ENCODE measurements around the gene SFXN1. TPM values are rescaled to one million over a fixed set of nuclear protein-coding genes. Genes with fewer than 3 reads are reported as not detected.
A peak's percentile ranks its signal among the peaks of the same experiment; 100 is the strongest.
"Not testable (repeated sequence)": the region's sequence is repeated elsewhere in the genome, so short reads cannot be mapped to it uniquely, and the experiment has no call there.

SFXN1 gene
- total RNA-seq, 2 donors from 2014 or later = 59.4 to 88.3 TPM

DNA sequence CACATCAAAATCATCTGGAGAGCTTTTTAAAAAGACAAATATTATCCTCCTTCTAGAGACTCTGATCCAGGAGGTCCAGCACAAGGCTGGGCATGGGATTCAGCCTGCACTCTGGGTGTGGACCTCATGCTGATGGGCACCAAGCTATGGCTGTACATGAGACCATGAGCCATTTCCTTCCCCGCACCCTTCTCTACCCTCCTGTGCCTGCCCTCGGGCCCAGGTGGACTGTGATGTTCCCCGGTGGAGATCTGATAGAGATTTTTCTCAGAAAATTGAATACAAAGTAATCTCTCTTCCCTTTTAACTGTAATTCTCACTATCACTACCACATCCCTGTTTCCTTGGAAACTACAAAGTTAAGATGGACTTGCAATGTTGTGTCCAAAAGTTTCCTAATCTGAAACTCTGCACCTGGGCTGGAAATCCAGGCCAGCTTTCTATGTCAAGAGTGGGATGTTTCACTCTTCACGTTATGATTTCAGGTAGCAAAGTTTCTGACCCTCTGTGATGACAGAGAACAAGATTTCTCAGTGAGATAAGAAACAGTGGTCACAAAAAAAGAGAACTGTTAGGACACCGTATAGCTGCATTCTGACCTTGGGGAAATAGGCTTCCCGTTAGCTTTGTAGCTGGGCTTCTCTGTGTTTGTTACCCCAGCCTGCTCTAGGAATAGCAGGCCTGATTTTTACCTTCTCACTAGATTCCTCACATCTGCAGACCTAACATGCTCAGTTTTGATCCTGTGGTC, 11.5 kb downstream of the SFXN1 start:
- DNase-seq = no peak
- no peak overlapping the region for H3K4me3 Mint-ChIP-seq
- peak overlapping the region; percentile 56 for H3K27ac Mint-ChIP-seq
- H3K36me3 Mint-ChIP-seq (ENCODE audit: low read depth) = peaks cover 18% of the 10 kb centered on the region
- peaks cover 55% of the 10 kb centered on the region for H3K4me1 Mint-ChIP-seq
- H3K9me3 ChIP-seq (ENCODE audit: control insufficient read depth, low read length, poor library complexity, severe bottlenecking) = no peaks in the 10 kb centered on the region
- H3K27me3 Mint-ChIP-seq = no peaks in the 10 kb centered on the region
- no peak for ATAC-seq

DNA sequence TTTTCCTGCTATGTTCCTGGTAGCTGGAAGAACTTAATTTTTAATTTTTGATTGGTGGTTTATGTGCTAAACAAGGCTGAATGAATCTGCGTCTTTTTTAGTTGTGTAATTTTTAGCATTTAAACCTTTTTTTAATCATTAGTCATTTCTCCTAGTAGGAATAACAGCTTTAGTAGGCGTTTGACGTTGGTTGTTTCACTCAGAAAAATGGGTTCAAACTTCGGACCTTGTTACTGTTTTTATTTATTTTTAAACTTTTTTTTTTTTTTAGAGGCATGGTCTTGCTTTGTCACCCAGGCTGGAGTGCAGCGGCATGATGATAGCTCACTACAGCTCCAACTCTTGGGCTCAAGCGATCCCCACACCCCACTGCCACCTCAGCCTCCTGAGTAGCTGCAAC, 12.9 kb downstream of the SFXN1 start:
- Mint-ChIP-seq H3K36me3 (ENCODE audit: low read depth) (peaks cover 18% of the 10 kb centered on the region), H3K4me1 (peaks cover 47% of the 10 kb centered on the region), H3K27me3 (no peaks in the 10 kb centered on the region)

DNA sequence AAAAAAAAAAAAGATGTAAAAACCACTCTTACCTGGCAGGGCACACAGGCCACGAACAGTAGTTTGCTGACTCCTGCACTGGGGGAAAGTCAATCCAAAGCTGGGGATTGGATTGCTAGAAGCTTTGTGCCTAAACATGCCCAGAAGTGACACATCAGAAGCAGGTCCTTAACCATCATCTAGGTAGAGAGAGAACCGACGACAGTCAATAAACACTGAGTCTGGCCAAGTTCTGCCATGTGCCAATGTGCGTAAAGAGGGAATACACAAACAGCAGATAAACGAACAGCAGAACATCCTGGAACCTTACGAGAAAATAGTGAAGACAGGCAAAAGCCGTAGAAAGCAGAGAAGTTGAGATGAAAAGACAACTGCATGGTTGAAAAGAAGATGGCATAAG, 14.9 kb downstream of the SFXN1 start:
- H3K36me3 Mint-ChIP-seq (ENCODE audit: low read depth) = peaks cover 11% of the 10 kb centered on the region
- no peaks in the 10 kb centered on the region for H3K9me3 ChIP-seq (ENCODE audit: control insufficient read depth, low read length, poor library complexity, severe bottlenecking)
- H3K27ac Mint-ChIP-seq = no peak overlapping the region
- ATAC-seq = no peak
- no peak overlapping the region for H3K4me3 Mint-ChIP-seq
- DNase-seq = no peak
- no peaks in the 10 kb centered on the region for H3K27me3 Mint-ChIP-seq
- peaks cover 33% of the 10 kb centered on the region for H3K4me1 Mint-ChIP-seq

More for the DNA sequence above, 12.9 kb downstream of the SFXN1 start:
- H3K4me3 Mint-ChIP-seq = no peak overlapping the region
- no peak overlapping the region for H3K27ac Mint-ChIP-seq
- no peaks in the 10 kb centered on the region for H3K9me3 ChIP-seq (ENCODE audit: control insufficient read depth, low read length, poor library complexity, severe bottlenecking)
- ATAC-seq = no peak
- no peak for DNase-seq

DNA sequence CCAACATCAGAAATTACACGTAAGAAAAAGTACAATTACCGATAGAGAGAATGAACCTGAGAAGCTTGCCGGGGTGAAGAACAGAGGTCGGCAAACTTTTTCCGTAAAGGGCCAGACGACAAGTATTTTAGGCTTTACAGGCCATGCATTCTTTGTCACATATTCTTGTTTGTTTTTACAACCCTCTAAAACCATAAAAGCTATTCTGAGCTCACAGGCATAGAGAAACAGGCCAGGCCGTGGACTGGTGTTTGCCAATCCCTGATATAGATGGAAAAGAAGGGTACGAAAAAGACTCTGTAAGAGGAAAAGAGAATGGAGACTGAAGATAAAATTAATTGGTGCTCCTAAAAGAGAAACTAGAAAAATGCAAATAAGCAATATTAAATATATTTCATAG, 15.4 kb downstream of the SFXN1 start:
- Mint-ChIP-seq H3K36me3 (ENCODE audit: low read depth) (peaks cover 10% of the 10 kb centered on the region), H3K4me3 (no peak overlapping the region), H3K4me1 (peaks cover 32% of the 10 kb centered on the region), H3K27me3 (no peaks in the 10 kb centered on the region), H3K27ac (peak overlapping the region; percentile 14)
- no peak for DNase-seq
- no peak for ATAC-seq
- H3K9me3 ChIP-seq (ENCODE audit: control insufficient read depth, low read length, poor library complexity, severe bottlenecking) = no peaks in the 10 kb centered on the region

DNA sequence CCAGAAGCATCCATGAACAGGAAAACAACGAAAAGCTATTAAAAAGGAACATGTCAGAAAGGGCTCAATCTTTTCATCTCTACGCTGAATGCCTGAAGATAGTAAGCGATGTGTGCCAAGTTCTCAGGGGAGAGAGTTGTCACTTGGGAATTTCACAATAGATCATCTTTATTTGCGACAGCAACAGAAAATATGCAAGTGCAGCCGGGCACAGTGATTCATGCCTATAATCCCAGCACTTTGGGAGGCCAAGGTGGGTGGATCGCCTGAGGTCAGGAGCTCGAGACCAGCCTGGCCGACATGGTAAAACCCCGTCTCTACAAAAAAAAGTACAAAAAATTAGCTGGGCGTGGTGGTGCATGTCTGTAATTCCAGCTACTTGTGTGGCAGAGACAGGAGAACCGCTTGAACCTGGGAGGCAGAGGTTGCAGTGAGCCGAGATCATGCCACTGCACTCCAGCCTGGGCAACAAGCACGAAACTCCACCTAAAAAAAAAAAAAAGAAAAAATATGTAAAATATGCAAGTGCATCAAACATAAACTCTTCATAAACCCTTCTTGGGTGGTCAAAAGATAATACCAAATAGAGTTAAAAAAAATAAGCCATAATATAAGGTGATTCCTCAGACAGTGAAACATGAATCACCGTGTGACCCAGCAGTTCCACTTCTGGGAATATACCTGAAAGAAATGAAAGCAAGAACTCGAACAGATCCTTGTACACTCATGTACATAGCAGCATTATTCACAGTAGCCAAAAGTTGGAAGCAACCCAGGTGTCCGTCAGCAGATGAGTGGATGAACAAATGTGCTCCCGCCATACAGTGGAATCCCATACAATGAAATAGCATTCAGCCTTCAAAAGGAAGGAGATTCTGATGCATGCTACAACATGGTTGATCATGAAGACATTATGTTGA, 16.2 kb downstream of the SFXN1 start:
- Mint-ChIP-seq H3K27me3 (no peaks in the 10 kb centered on the region), H3K27ac (peak overlapping the region; percentile 14), H3K4me1 (peaks cover 25% of the 10 kb centered on the region), H3K36me3 (ENCODE audit: low read depth) (peaks cover 10% of the 10 kb centered on the region), H3K4me3 (no peak overlapping the region)
- no peak for ATAC-seq
- H3K9me3 ChIP-seq (ENCODE audit: control insufficient read depth, low read length, poor library complexity, severe bottlenecking) = no peaks in the 10 kb centered on the region
- DNase-seq = no peak

DNA sequence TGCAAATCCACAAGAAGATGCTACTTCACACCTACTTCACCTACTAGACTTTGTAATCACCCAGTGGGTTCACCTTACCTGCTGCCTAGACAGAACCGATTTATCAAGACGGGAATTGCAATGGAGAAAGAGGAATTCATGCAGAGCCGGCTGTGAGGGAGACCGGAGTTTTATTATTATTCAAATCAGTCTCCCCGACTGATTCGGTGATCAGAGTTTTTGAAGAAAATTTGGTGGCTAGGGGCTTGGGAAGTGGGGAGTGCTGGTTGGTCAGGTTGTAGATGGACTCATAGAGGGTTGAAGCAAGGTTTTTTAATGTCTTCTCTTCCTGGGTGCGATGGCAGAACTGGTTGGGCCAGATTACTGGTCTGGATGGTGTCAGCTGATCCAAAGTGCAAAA, 23.4 kb downstream of the SFXN1 start:
- no peaks in the 10 kb centered on the region for H3K27me3 Mint-ChIP-seq
- peaks cover 7% of the 10 kb centered on the region for H3K4me1 Mint-ChIP-seq
- no peaks in the 10 kb centered on the region for H3K9me3 ChIP-seq (ENCODE audit: control insufficient read depth, low read length, poor library complexity, severe bottlenecking)
- DNase-seq (no peak), ATAC-seq (no peak)
- H3K4me3 Mint-ChIP-seq = no peak overlapping the region
- peaks cover 5% of the 10 kb centered on the region for H3K36me3 Mint-ChIP-seq (ENCODE audit: low read depth)
- no peak overlapping the region for H3K27ac Mint-ChIP-seq

DNA sequence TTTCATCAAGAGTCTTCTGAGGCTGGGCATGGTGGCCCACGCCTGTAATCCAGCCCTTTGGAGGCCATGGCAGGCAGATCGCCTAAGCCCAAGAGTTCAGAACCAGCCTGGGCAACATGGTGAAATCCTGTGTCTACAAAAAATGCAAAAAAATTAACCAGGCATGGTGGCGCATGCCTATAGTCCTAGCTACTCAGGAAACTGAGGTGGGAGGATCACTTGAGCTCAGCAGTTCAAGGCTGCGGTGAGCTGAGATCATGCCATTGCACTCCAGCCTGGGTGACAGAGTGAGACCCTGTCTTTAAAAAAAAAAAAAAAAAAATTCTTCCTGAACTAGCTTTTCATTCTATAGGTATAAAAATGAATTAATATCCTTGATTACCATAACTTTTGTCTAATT, 29.3 kb downstream of the SFXN1 start:
- H3K9me3 ChIP-seq (ENCODE audit: control insufficient read depth, low read length, poor library complexity, severe bottlenecking); H3K27me3 Mint-ChIP-seq; H3K4me1 Mint-ChIP-seq; H3K4me3 Mint-ChIP-seq; DNase-seq; H3K36me3 Mint-ChIP-seq (ENCODE audit: low read depth): not testable (repeated sequence)
- ATAC-seq = peak; percentile 91
- H3K27ac Mint-ChIP-seq = peak overlapping the region; percentile 12

DNA sequence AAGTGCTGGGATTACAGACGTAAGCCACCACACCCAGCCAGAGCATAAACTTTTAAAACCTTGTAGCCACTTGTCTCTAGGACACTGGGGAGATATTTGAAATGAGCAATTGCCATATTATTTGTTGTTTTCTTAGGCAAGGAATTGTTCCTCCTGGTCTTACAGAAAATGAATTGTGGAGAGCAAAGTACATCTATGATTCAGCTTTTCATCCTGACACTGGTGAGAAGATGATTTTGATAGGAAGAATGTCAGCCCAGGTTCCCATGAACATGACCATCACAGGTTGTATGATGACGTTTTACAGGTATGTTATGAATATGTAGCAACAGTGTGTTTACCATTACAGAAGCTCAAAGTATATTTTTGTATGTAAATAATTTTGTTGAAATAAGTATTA, 30.5 kb downstream of the SFXN1 start:
- Mint-ChIP-seq H3K27ac (no peak overlapping the region), H3K4me1 (peaks cover 6% of the 10 kb centered on the region), H3K27me3 (no peaks in the 10 kb centered on the region), H3K36me3 (ENCODE audit: low read depth) (peaks cover 8% of the 10 kb centered on the region), H3K4me3 (no peak overlapping the region)
- H3K9me3 ChIP-seq (ENCODE audit: control insufficient read depth, low read length, poor library complexity, severe bottlenecking) = no peaks in the 10 kb centered on the region
- no peak for DNase-seq
- no peak for ATAC-seq

DNA sequence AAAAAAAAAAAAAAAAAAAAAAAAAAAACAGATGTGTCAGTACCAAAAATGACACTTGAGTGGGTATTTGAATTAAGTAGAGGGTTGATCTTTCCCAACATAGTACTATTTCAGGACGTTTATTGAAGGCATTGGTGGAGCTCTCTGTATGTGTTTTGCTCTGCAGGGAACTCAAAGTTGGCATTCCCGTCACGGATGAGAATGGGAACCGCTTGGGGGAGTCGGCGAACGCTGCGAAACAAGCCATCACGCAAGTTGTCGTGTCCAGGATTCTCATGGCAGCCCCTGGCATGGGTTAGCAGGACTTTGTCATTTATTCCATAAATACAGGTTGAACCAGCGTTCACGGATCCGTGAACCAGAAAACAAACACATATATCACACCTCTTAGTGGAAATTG, 34.9 kb downstream of the SFXN1 start:
- DNase-seq = no peak
- H3K9me3 ChIP-seq (ENCODE audit: control insufficient read depth, low read length, poor library complexity, severe bottlenecking) = no peaks in the 10 kb centered on the region
- Mint-ChIP-seq H3K36me3 (ENCODE audit: low read depth) (peaks cover 9% of the 10 kb centered on the region), H3K4me3 (no peak overlapping the region), H3K27ac (no peak overlapping the region), H3K4me1 (peaks cover 15% of the 10 kb centered on the region), H3K27me3 (no peaks in the 10 kb centered on the region)
- no peak for ATAC-seq

DNA sequence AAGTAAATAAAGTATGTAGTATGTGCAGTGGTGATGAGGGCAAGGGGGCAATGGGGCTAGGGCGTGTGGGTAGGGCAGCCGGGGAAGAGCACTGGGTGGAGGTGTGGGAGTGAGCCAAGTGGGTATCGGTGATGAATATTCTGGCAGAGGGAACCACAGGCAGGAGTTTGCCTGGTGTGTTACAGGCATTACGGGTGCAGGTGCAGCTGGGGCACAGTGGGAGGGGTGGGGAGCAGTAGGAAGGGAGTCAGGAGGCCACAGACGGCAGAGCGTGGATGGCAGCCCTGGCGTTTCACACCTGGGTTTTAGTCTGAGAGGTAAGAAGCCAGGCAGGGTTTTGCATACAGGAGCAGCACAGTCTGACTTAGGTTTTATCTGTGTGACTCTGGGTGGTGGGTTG, 35.4 kb downstream of the SFXN1 start:
- peaks cover 15% of the 10 kb centered on the region for H3K4me1 Mint-ChIP-seq
- no peak overlapping the region for H3K27ac Mint-ChIP-seq
- H3K36me3 Mint-ChIP-seq (ENCODE audit: low read depth) = peaks cover 11% of the 10 kb centered on the region
- ATAC-seq = no peak
- no peaks in the 10 kb centered on the region for H3K27me3 Mint-ChIP-seq
- H3K4me3 Mint-ChIP-seq = no peak overlapping the region
- no peak for DNase-seq
- H3K9me3 ChIP-seq (ENCODE audit: control insufficient read depth, low read length, poor library complexity, severe bottlenecking) = peaks cover under 1% of the 10 kb centered on the region

DNA sequence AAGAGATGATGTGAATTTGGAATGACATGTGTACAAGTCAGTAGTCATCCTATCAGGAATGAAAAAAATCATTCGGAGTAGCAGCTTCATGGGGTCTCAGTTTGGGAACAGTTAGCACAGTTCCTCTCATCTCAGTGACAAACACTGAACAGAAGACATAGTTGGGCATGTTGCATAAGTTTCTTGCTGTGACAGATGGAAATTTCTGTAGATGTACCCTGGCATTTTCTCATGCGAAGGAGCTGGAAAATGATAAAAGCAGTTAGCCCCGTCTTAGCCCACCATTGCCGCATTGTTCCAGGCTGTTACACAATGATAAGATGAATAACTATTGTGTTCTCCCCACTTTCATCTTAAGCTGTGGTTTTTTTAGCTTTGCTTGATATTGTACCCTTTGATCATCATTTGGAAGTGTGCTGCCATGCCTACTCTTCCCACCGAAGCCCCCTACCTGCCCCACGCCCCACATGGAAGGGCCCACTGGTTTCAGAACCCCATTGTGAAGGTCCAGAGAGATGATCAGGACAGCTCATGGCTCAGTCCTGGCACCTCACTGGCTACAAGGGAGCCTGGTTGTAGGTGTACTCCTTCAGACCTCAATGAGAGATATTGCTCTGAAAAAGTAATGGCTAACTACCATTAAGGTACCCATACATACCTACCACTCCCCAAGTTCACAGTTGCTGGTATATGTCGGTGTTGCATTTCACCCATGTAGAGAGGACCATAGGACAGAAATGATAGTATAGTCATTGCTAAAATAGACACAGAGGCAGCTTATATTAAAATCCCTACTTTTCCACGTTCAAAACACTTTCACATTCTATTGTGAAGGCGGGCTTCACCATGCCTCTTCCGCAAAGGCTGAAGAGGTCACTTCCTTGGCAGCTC, 38.8 kb downstream of the SFXN1 start:
- H3K27ac Mint-ChIP-seq = peak overlapping the region; percentile 77
- no peaks in the 10 kb centered on the region for H3K27me3 Mint-ChIP-seq
- DNase-seq (no peak), ATAC-seq (peak; percentile 25)
- H3K36me3 Mint-ChIP-seq (ENCODE audit: low read depth) = peaks cover 9% of the 10 kb centered on the region
- H3K9me3 ChIP-seq (ENCODE audit: control insufficient read depth, low read length, poor library complexity, severe bottlenecking) = peaks cover 6% of the 10 kb centered on the region
- peaks cover 34% of the 10 kb centered on the region for H3K4me1 Mint-ChIP-seq
- peak overlapping the region; percentile 63 for H3K4me3 Mint-ChIP-seq

DNA sequence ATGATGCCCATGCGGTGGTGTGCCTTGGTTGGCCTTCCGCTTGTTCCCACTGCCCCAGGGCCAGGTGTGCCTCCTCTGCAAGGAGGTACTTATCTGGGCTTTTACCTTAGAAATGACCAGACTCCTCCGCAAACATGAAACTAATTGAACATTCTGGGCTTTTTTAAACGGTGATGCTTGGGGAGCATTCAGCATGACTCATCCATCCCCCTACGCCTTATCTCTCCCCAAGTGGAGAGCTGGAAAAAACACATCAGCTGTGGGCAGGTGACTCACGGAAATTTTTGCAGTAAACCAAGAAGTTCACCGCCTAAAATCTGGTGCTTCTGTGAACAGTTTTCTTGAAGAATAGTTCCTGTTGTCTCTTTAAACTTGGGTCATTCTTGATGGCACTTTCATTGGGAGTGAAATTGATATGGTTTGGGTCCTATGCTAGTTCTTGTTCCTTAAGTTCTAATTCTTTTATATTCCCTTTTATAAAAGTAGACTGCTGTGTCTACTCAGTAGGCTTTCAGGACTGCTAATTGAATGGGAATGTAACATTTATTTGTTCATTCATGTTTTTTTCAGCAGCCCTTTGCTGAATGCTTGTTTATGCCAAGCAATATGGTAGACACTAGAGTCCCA, 39.6 kb downstream of the SFXN1 start:
- peaks cover 6% of the 10 kb centered on the region for H3K9me3 ChIP-seq (ENCODE audit: control insufficient read depth, low read length, poor library complexity, severe bottlenecking)
- ATAC-seq = peak; percentile 33
- Mint-ChIP-seq H3K27me3 (no peaks in the 10 kb centered on the region), H3K36me3 (ENCODE audit: low read depth) (peaks cover 9% of the 10 kb centered on the region), H3K4me3 (peak overlapping the region; percentile 63), H3K27ac (peak overlapping the region; percentile 77), H3K4me1 (peaks cover 36% of the 10 kb centered on the region)
- peak in 1 of 3 donors; percentile 25 for DNase-seq
